ENCODE results near the gene NUMB.

DNA sequence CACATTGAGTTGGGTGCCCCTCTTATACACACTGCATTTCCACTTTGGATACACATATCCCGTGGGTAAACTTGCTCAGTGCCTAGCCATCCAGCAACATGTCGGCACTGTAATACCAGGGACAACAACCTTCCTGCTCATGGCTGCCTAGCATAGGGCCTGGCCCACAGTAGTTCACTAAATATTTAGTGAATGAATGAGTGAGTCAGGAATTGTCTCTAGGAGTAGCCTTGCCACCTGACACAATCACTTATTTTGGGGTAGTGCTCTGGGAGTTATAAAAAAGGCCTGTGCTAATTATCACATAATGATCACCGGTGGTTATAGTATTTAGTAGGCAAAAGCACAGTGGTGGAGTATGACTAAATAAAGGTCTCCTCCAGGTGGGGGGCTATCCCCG lies 8.5 kb upstream of the NUMB start:
- TF ChIP-seq FOSL2 (CRISPR knock-in tag; IDR thresholded peaks at IDR 0.05) (no peak), ZNF180 (CRISPR knock-in tag; IDR thresholded peaks at IDR 0.05; ENCODE audit: borderline replicate concordance, low read depth) (no peak), KDM1A (CRISPR knock-in tag; IDR thresholded peaks at IDR 0.05) (no peak), PRPF4 (IDR thresholded peaks at IDR 0.05; ENCODE audit: low read depth, low read length, poor library complexity, severe bottlenecking) (no peak), JUN (CRISPR knock-in tag; IDR thresholded peaks at IDR 0.05) (no peak), ZNF644 (CRISPR knock-in tag; IDR thresholded peaks at IDR 0.05; ENCODE audit: low read depth) (no peak), TBL1XR1 (IDR thresholded peaks at IDR 0.05; ENCODE audit: borderline replicate concordance, low read length, partially characterized antibody) (no peak)
- TF ChIP-seq, protein P1, sequence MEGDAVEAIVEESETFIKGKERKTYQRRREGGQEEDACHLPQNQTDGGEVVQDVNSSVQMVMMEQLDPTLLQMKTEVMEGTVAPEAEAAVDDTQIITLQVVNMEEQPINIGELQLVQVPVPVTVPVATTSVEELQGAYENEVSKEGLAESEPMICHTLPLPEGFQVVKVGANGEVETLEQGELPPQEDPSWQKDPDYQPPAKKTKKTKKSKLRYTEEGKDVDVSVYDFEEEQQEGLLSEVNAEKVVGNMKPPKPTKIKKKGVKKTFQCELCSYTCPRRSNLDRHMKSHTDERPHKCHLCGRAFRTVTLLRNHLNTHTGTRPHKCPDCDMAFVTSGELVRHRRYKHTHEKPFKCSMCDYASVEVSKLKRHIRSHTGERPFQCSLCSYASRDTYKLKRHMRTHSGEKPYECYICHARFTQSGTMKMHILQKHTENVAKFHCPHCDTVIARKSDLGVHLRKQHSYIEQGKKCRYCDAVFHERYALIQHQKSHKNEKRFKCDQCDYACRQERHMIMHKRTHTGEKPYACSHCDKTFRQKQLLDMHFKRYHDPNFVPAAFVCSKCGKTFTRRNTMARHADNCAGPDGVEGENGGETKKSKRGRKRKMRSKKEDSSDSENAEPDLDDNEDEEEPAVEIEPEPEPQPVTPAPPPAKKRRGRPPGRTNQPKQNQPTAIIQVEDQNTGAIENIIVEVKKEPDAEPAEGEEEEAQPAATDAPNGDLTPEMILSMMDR (CRISPR knock-in tag; IDR thresholded peaks at IDR 0.05), result no peak
